ENCODE measurements around the gene COPZ1. TPM values are rescaled to one million over a fixed set of nuclear protein-coding genes. Genes with fewer than 3 reads are reported as not detected.
"Not testable (repeated sequence)": the region's sequence is repeated elsewhere in the genome, so short reads cannot be mapped to it uniquely, and the experiment has no call there.

The COPZ1 gene
- polyA plus RNA-seq, 3 donors, result 78.9 to 190 (median 176) TPM

GRCh38 chr12:54279632-54280467 is 45.1 kb upstream of the COPZ1 start, which contains the start of gene CBX5:
CBX5 (minus strand) TSS chr12:54280122; CDS start chr12:54257650, 22,472 bp downstream.
- H3K27me3 Mint-ChIP-seq (ENCODE audit: low read depth in 3 of 3), result peaks cover 0 to 1% (median 0%) of the 10 kb centered on the region in 3 donors
- peak within 1 kb of the TSS; percentile 87 for H2AFZ ChIP-seq (ENCODE audit: insufficient read depth, low read depth, low read length, poor library complexity, severe bottlenecking)
- H3K4me1 ChIP-seq (ENCODE audit: control insufficient read depth in 1 of 2, insufficient read depth in 2 of 2, low read length in 2 of 2), result peaks cover 62 to 70% of the 10 kb centered on the region in 2 donors
- peak; percentile 98 to 99 (median 98) for DNase-seq
- H3K9ac ChIP-seq (ENCODE audit: insufficient read depth, low read length, poor library complexity, severe bottlenecking), result peak within 1 kb of the TSS; percentile 81
- no peaks in the 10 kb centered on the region for H3K9me3 ChIP-seq (replicated peaks in 1 of 2; ENCODE audit: control insufficient read depth in 1 of 2, insufficient read depth in 1 of 2, low read length in 2 of 2)
- peaks cover 29 to 33% of the 10 kb centered on the region in 2 donors for H3K36me3 ChIP-seq (replicated peaks in 1 of 2; ENCODE audit: control insufficient read depth in 1 of 2, insufficient read depth in 2 of 2, low read length in 2 of 2)
- no peak for TF ChIP-seq CTCF (IDR thresholded peaks at IDR 0.05)
- peak within 1 kb of the TSS; percentile 80 to 95 (median 80) for H3K4me3 ChIP-seq (replicated peaks in 1 of 3; ENCODE audit: low read depth in 2 of 3, low read length in 3 of 3)
- peaks cover 45% of the 10 kb centered on the region for H3K4me1 Mint-ChIP-seq
- peaks cover 33 to 37% of the 10 kb centered on the region in 2 donors for H3K36me3 Mint-ChIP-seq
- WGBS (ENCODE audit: insufficient coverage), result under 1% methylated on average over 40 of the region's 49 CpGs
- no peaks in the 10 kb centered on the region for H3K27me3 ChIP-seq (ENCODE audit: control insufficient read depth in 2 of 2, insufficient read depth in 2 of 2, low read length in 2 of 2)
- no peaks in the 10 kb centered on the region for H3K9me3 Mint-ChIP-seq
- H3K27ac Mint-ChIP-seq, result no peak within 1 kb of the TSS
- peaks cover 90% of the 10 kb centered on the region for H3K79me2 ChIP-seq (ENCODE audit: insufficient read depth, low read length)
- intact Hi-C loops (cut with micrococcal nuclease), result loop anchor here in 1 of 2 donors (10.0 kb wide), 1 partner anchor 45 kb away; the partner anchor contains the start of gene COPZ1
- peaks cover 43% of the 10 kb centered on the region for H4K20me1 ChIP-seq (ENCODE audit: insufficient read depth, low read length)
- H3K4me3 Mint-ChIP-seq, result no peak within 1 kb of the TSS
- H3K27ac ChIP-seq (ENCODE audit: low read depth in 1 of 2, low read length in 2 of 2), result peak within 1 kb of the TSS; percentile 89 to 92
- peak within 1 kb of the TSS; percentile 93 for H3K4me2 ChIP-seq (replicated peaks; ENCODE audit: extremely low read depth, low read length, poor library complexity, severe bottlenecking)

- Histone ChIP-seq H3K4me2 (replicated peaks; ENCODE audit: extremely low read depth, low read length, poor library complexity, severe bottlenecking) (peak within 1 kb of the TSS; percentile 93), H3K79me2 (ENCODE audit: insufficient read depth, low read length) (peaks cover 90% of the 10 kb centered on the region), H3K4me1 (ENCODE audit: control insufficient read depth in 1 of 2, insufficient read depth in 2 of 2, low read length in 2 of 2) (peaks cover 69 to 78% of the 10 kb centered on the region in 2 donors), H3K27me3 (ENCODE audit: control insufficient read depth in 2 of 2, insufficient read depth in 2 of 2, low read length in 2 of 2) (no peaks in the 10 kb centered on the region), H4K20me1 (ENCODE audit: insufficient read depth, low read length) (peaks cover 51% of the 10 kb centered on the region), H3K36me3 (replicated peaks in 1 of 2; ENCODE audit: control insufficient read depth in 1 of 2, insufficient read depth in 2 of 2, low read length in 2 of 2) (peaks cover 35 to 41% of the 10 kb centered on the region in 2 donors), H3K9me3 (replicated peaks in 1 of 2; ENCODE audit: control insufficient read depth in 1 of 2, insufficient read depth in 1 of 2, low read length in 2 of 2) (no peaks in the 10 kb centered on the region), H3K27ac (ENCODE audit: low read depth in 1 of 2, low read length in 2 of 2) (peak within 1 kb of the TSS; percentile 89 to 92), H3K9ac (ENCODE audit: insufficient read depth, low read length, poor library complexity, severe bottlenecking) (peak within 1 kb of the TSS; percentile 81), H2AFZ (ENCODE audit: insufficient read depth, low read depth, low read length, poor library complexity, severe bottlenecking) (peak within 1 kb of the TSS; percentile 87), H3K4me3 (replicated peaks in 1 of 3; ENCODE audit: low read depth in 2 of 3, low read length in 3 of 3) (peak within 1 kb of the TSS; percentile 80 to 95 (median 80))
- H3K27me3 Mint-ChIP-seq (ENCODE audit: low read depth in 3 of 3), result peaks cover 0 to 1% (median 0%) of the 10 kb centered on the region in 3 donors
- WGBS (ENCODE audit: insufficient coverage), result 0% methylated on average over 46 of the region's 48 CpGs
- intact Hi-C loops (cut with micrococcal nuclease), result no loop called here
- no peak within 1 kb of the TSS for H3K4me3 Mint-ChIP-seq
- H3K4me1 Mint-ChIP-seq, result peaks cover 52% of the 10 kb centered on the region
- H3K9me3 Mint-ChIP-seq, result no peaks in the 10 kb centered on the region
- DNase-seq, result peak; percentile 99 to 100 (median 99)
- no peak within 1 kb of the TSS for H3K27ac Mint-ChIP-seq
- H3K36me3 Mint-ChIP-seq, result peaks cover 40 to 45% of the 10 kb centered on the region in 2 donors
- TF ChIP-seq CTCF (IDR thresholded peaks at IDR 0.05), result no peak
These were observed 44.3 kb upstream of the COPZ1 start, which contains the start of gene HNRNPA1 for GRCh38 chr12:54280468-54281260. HNRNPA1 (plus strand) TSS chr12:54280726; CDS start chr12:54280808, 82 bp downstream.

- H3K9me3 Mint-ChIP-seq; H3K4me3 Mint-ChIP-seq; H3K27me3 Mint-ChIP-seq (ENCODE audit: low read depth in 3 of 3); H3K9me3 ChIP-seq (replicated peaks in 1 of 2; ENCODE audit: control insufficient read depth in 1 of 2, insufficient read depth in 1 of 2, low read length in 2 of 2); H3K27me3 ChIP-seq (ENCODE audit: control insufficient read depth in 2 of 2, insufficient read depth in 2 of 2, low read length in 2 of 2); DNase-seq; H3K27ac Mint-ChIP-seq; intact Hi-C loops (cut with micrococcal nuclease): not testable (repeated sequence)
- H3K4me2 ChIP-seq (replicated peaks; ENCODE audit: extremely low read depth, low read length, poor library complexity, severe bottlenecking), result peak overlapping the region; percentile 93
- H3K4me1 ChIP-seq (ENCODE audit: control insufficient read depth in 1 of 2, insufficient read depth in 2 of 2, low read length in 2 of 2), result peaks cover 75 to 84% of the 10 kb centered on the region in 2 donors
- H3K36me3 ChIP-seq (replicated peaks in 1 of 2; ENCODE audit: control insufficient read depth in 1 of 2, insufficient read depth in 2 of 2, low read length in 2 of 2), result peaks cover 41 to 47% of the 10 kb centered on the region in 2 donors
- H3K79me2 ChIP-seq (ENCODE audit: insufficient read depth, low read length), result peaks cover 90% of the 10 kb centered on the region
- H2AFZ ChIP-seq (ENCODE audit: insufficient read depth, low read depth, low read length, poor library complexity, severe bottlenecking), result peak overlapping the region; percentile 29
- H3K9ac ChIP-seq (ENCODE audit: insufficient read depth, low read length, poor library complexity, severe bottlenecking), result peak overlapping the region; percentile 81
- Mint-ChIP-seq H3K4me1 (peaks cover 58% of the 10 kb centered on the region), H3K36me3 (peaks cover 45 to 50% of the 10 kb centered on the region in 2 donors)
- peaks cover 57% of the 10 kb centered on the region for H4K20me1 ChIP-seq (ENCODE audit: insufficient read depth, low read length)
- peak overlapping the region; percentile 77 to 95 (median 80) for H3K4me3 ChIP-seq (replicated peaks in 1 of 3; ENCODE audit: low read depth in 2 of 3, low read length in 3 of 3)
- H3K27ac ChIP-seq (ENCODE audit: low read depth in 1 of 2, low read length in 2 of 2), result peak overlapping the region; percentile 89 to 92
- 0% methylated on average over 3 of the region's 10 CpGs for WGBS (ENCODE audit: insufficient coverage)
These were observed 43.7 kb upstream of the COPZ1 start for GRCh38 chr12:54281261-54281638.
